GM12865 (cell line): ENCODE data around the gene PCDH15.
A peak's percentile ranks its signal among the peaks of the same experiment; 100 is the strongest.

ENCODE experiments used
- DNase-seq: peaks from one replicate; pipeline ENCODE4 v3.0.0; 2010; ENCODE audit warnings: low read depth
- H3K4me3 ChIP-seq: 2 replicates; pipeline ENCODE4 v1.5.1; 2011; ENCODE audit warnings: mild to moderate bottlenecking, low read depth, low read length, control low read depth
- TF ChIP-seq, protein P1 (sequence below): IDR thresholded peaks from 2 replicates; pipeline ENCODE4 v1.5.1; 2011; ENCODE audit warnings: low read length, control low read depth, low read depth, inconsistent platforms; ENCODE audit not compliant: insufficient read depth; ENCODE audit errors: missing control alignments

Gene PCDH15

DNA sequence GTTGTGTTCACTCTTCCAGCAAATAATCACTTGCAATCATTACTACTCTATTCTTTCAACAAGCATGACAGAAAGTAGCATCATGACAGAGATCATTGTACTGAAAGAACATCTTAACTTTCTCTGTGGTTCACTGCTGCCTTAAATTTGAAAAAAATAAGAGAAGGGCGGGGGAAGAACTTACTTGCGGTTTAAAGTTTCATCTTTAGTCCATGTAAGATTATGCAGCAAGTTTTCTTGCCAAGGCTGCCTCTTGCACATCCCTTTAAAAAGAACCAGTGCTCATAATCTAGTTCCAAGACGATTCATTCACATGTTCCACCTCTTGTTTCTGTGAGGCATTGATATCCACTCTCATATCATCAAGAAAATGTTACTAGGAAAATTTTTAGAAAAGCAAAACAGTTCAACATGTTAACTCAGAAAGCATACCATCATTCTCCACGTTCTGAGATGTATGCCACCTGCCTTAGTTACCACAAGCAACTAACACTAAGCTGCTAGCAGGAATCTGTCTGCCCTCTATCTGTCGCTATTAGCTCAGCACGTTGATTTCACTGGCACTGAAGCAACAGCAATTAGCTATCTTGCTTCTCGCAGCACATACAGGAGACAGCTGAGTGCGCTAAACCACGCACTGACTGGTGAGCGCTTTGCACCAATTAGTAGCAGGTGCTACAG is at the start of gene PCDH15:
PCDH15 (minus strand) TSS at position 491 of the 681 bp plus-strand sequence. CDS start 136,969 bp downstream, outside the sequence.
- no peak within 1 kb of the TSS for H3K4me3 ChIP-seq
- TF ChIP-seq, protein P1, sequence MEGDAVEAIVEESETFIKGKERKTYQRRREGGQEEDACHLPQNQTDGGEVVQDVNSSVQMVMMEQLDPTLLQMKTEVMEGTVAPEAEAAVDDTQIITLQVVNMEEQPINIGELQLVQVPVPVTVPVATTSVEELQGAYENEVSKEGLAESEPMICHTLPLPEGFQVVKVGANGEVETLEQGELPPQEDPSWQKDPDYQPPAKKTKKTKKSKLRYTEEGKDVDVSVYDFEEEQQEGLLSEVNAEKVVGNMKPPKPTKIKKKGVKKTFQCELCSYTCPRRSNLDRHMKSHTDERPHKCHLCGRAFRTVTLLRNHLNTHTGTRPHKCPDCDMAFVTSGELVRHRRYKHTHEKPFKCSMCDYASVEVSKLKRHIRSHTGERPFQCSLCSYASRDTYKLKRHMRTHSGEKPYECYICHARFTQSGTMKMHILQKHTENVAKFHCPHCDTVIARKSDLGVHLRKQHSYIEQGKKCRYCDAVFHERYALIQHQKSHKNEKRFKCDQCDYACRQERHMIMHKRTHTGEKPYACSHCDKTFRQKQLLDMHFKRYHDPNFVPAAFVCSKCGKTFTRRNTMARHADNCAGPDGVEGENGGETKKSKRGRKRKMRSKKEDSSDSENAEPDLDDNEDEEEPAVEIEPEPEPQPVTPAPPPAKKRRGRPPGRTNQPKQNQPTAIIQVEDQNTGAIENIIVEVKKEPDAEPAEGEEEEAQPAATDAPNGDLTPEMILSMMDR: peak; percentile 28
- peak; percentile 50 for DNase-seq

DNA sequence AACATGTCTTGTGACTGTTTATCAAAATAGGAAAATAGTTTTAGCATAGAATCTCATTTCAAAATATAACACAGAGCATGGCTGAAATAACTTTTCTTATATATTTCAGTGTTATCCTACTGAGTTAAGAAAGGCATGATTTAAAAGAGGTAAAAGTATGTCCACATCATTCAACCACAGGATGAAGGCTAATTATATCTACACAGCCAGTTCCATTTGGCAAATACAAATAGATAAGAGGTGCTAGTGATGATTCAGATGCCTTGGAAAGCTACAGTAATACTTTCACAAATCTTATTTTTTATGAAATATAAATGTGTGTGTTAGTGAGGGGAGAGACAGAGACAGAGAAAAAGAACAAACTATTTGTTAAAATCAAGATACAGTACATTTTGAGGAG is 42.9 kb upstream of the PCDH15 start:
- DNase-seq: no peak
- TF ChIP-seq, protein P1: no peak
- H3K4me3 ChIP-seq: no peak overlapping the region

DNA sequence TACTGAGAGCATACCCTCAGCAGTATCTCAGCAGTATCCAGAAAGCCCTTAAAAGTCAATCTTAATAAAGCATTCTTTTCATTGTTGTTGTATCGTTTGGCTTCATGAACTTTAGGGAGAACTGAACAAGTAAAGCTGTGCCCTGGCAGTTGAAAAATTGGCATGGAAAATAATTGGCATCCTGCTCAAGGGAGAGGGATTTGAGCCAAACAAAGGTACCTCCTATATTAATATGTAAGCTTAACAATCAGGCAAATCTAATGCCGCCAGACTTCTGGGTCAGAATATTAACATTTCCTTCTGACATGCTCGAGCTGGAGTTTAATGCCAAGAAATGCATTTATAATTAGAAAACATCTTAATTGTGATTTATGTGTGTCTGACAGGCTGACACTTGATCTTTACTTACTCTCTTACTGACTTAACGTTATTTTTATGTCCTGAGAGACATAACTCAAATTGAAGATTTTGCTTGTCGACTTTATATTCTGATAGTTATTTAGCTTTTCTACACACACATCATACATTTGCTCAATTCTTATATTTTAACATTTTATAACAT is 42.1 kb upstream of the PCDH15 start:
- TF ChIP-seq, protein P1: no peak
- no peak overlapping the region for H3K4me3 ChIP-seq
- no peak for DNase-seq

DNA sequence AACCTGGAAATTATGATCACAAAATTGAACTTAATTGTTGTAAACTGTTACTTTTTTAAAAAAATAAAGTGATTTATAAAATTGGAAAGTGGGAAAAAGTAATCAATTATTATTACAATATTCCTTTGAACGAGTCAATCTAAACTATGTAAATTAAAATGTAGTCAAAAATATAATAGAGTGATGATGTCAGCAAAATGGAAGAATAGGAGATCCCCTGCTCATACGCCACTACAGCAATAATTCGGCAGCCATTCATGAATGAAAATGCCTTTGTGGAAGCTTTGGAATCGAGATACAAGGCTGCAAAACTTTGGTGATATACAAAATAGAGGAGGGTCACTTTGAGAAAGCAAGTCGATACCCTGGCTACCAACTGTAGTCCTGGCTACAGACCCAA is 36.4 kb upstream of the PCDH15 start:
- DNase-seq: no peak
- H3K4me3 ChIP-seq: no peak overlapping the region
- TF ChIP-seq, protein P1: no peak

DNA sequence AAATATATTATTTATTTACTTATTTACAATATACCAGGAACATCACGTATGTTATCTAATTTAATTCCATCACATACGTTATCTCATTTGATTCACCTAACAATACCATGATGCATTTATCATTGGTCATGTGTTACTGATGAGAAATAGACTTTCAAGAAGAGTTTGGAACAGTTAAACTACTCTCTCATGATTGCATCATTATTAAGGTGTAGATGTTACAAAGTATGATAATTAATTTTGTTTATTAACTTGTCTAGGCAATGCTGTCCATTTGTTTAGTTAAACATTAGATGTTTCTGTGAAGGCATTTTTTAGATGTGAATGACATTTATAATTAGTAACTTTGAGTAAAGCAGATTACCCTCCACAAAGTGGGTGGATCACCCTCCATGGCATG is 32.0 kb upstream of the PCDH15 start:
- H3K4me3 ChIP-seq: no peak overlapping the region
- DNase-seq: no peak
- TF ChIP-seq, protein P1: no peak

DNA sequence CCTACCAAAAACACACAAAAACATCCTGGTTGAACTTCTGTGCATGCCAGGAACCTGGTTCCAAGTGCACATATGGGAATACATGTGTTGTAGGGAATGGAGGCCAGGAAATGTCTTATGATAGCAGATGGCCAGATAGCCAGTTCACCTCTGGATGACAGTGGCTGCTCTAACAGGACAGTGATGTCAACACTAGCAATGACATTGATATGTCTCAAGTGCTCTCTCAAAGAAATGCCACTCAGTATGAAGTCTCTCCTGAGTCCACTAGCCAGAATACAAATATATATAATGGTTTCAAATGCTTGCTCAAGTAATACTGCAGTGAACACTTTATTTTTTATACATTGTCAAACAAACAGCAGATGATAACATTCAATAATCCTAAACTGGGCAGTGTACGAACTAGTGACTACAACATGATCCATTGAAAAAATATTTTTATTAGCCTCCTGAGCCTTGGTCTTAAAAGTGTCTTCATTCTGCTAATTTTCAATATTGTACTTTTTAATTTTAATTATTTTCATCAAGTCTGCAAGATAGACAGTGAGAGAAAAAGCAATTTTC is 26.0 kb upstream of the PCDH15 start:
- H3K4me3 ChIP-seq: no peak overlapping the region
- TF ChIP-seq, protein P1: no peak
- no peak for DNase-seq

DNA sequence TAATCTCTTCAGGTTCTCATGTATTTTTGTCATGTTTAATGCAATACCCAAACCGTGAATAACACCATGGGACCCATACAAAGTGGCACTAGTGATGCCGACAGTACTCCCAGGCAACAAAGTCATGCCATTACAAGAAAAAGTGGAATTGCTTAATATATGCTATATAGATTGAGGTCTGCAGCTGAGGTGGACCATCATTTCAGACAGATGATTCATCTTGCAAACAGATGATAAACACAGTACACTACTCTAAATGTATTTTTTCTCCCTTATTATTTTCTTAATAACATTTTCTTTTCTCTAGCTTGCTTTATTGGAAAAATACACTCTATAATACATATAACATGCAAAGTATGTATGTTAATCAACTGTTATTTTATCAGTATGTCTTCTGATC is 14.6 kb upstream of the PCDH15 start:
- H3K4me3 ChIP-seq: no peak overlapping the region
- TF ChIP-seq, protein P1: no peak
- no peak for DNase-seq
